HEK293 (cell line): ENCODE results near the gene HARS1.

Source experiments
- CTCF ChIP-seq: fragments of 450-650 bp; formaldehyde crosslinking; IDR thresholded peaks from 2 replicates; pipeline ENCODE4 v1.5.1; 2016; ENCODE audit warnings: missing biosample characterization, missing genetic modification characterization
- HOXD13 ChIP-seq: sonication (generic); formaldehyde crosslinking; IDR thresholded peaks from 2 replicates; pipeline ENCODE4 v1.8.0; 2022; ENCODE audit warnings: missing genetic modification reagents, borderline replicate concordance
- MEIS1 ChIP-seq: sonication (generic); formaldehyde crosslinking; IDR thresholded peaks from 2 replicates; pipeline ENCODE4 v1.8.1; 2022; ENCODE audit warnings: missing genetic modification reagents, mild to moderate bottlenecking, borderline replicate concordance
- RBAK ChIP-seq: fragments of 450-650 bp; formaldehyde crosslinking; IDR thresholded peaks from 2 replicates; pipeline ENCODE4 v1.5.1; 2016; ENCODE audit warnings: missing biosample characterization, missing genetic modification characterization
- REST ChIP-seq: fragments of 450-650 bp; formaldehyde crosslinking; IDR thresholded peaks from 2 replicates; pipeline ENCODE4 v1.5.1; 2016; ENCODE audit warnings: missing biosample characterization, missing genetic modification characterization
- YY1 ChIP-seq: fragments of 450-650 bp; formaldehyde crosslinking; IDR thresholded peaks from 2 replicates; pipeline ENCODE4 v1.5.1; 2018; ENCODE audit warnings: missing biosample characterization, missing genetic modification characterization
- ZBTB7A ChIP-seq: fragments of 450-650 bp; formaldehyde crosslinking; IDR thresholded peaks from 2 replicates; pipeline ENCODE4 v1.5.1; 2016; ENCODE audit warnings: low read depth, missing biosample characterization, missing genetic modification characterization
- ZNF138 ChIP-seq: fragments of 450-650 bp; formaldehyde crosslinking; IDR thresholded peaks from 2 replicates; pipeline ENCODE4 v1.5.1; 2016; ENCODE audit warnings: missing biosample characterization, missing genetic modification characterization, borderline replicate concordance
- ZNF19 ChIP-seq: fragments of 450-650 bp; formaldehyde crosslinking; IDR thresholded peaks from 2 replicates; pipeline ENCODE4; 2016; ENCODE audit warnings: missing biosample characterization, missing genetic modification characterization, low read depth
- ZNF214 ChIP-seq: fragments of 450-650 bp; formaldehyde crosslinking; IDR thresholded peaks from 2 replicates; pipeline ENCODE4 v1.5.1; 2017; ENCODE audit warnings: missing biosample characterization, mild to moderate bottlenecking, missing genetic modification characterization, borderline replicate concordance
- ZNF416 ChIP-seq: fragments of 450-650 bp; formaldehyde crosslinking; IDR thresholded peaks from 2 replicates; pipeline ENCODE4 v1.5.1; 2016; ENCODE audit warnings: missing biosample characterization, missing genetic modification characterization
- ZNF558 ChIP-seq: fragments of 450-650 bp; formaldehyde crosslinking; IDR thresholded peaks from 2 replicates; pipeline ENCODE4 v1.5.1; 2016; ENCODE audit warnings: missing biosample characterization, missing genetic modification characterization
- ZNF785 ChIP-seq: fragments of 450-650 bp; formaldehyde crosslinking; IDR thresholded peaks from 2 replicates; pipeline ENCODE4 v1.5.1; 2016; ENCODE audit warnings: missing biosample characterization, missing genetic modification characterization
- ZSCAN23 ChIP-seq: fragments of 450-650 bp; formaldehyde crosslinking; IDR thresholded peaks from 2 replicates; pipeline ENCODE4 v1.5.1; 2016; ENCODE audit warnings: missing biosample characterization, missing genetic modification characterization

GRCh38 chr5:140632366-140633020, 58.7 kb downstream of the HARS1 start:
- TF ChIP-seq HOXD13 (CRISPR knock-in tag) = no peak
- no peak for TF ChIP-seq REST (tag by site-specific recombination)
- no peak for TF ChIP-seq YY1 (tag by site-specific recombination)
- no peak for TF ChIP-seq ZNF416 (tag by site-specific recombination)
- TF ChIP-seq CTCF (tag by site-specific recombination) = no peak
- no peak for TF ChIP-seq ZNF19 (tag by site-specific recombination)
- no peak for TF ChIP-seq RBAK (tag by site-specific recombination)
- no peak for TF ChIP-seq ZSCAN23 (tag by site-specific recombination)
- no peak for TF ChIP-seq MEIS1 (CRISPR knock-in tag)
- no peak for TF ChIP-seq ZBTB7A
- no peak for TF ChIP-seq ZNF214 (tag by site-specific recombination)
- TF ChIP-seq ZNF558 (tag by site-specific recombination) = no peak
- no peak for TF ChIP-seq ZNF138 (tag by site-specific recombination)
- no peak for TF ChIP-seq ZNF785 (tag by site-specific recombination)
